Tibial artery (tissue), 4 donors: ENCODE measurements around the gene TASP1.

Source experiments
- DNase-seq, 2 donors: peaks; one replicate each; pipeline ENCODE4 v3.0.0-alpha.2; 2019
- H3K27ac ChIP-seq, 2 donors: fragments of 200-600 bp; sonication (generic) in 1 of 2; 1 replicate in 1 of 2; 2 replicates in 1 of 2; pipeline ENCODE4 v1.5.1; 2018 to 2019; ENCODE audit warnings: mild to moderate bottlenecking in 1 of 2
- H3K27me3 ChIP-seq, 2 donors: fragments of 200-600 bp; sonication (generic) in 1 of 2; one replicate each; pipeline versions ENCODE4 v1.5.1 to v1.6.0; 2016 to 2019
- H3K36me3 ChIP-seq, 3 donors: fragments of 200-600 bp; sonication (generic) in 2 of 3; one replicate each; pipeline ENCODE4 v1.5.1; 2016 to 2019; ENCODE audit warnings: mild to moderate bottlenecking in 2 of 3
- H3K4me1 ChIP-seq, 4 donors: fragments of 200-600 bp; sonication (generic) in 2 of 4; 1 replicate in 3 of 4; 2 replicates in 1 of 4; pipeline ENCODE4 v1.5.1; 2016 to 2019
- H3K4me3 ChIP-seq, 2 donors: fragments of 200-600 bp; sonication (generic) in 1 of 2; 1 replicate in 1 of 2; 2 replicates in 1 of 2; pipeline ENCODE4 v1.5.1; 2018 to 2019; ENCODE audit warnings: mild to moderate bottlenecking in 2 of 2
- H3K9me3 ChIP-seq, 3 donors: fragments of 200-600 bp; sonication (generic) in 1 of 3; one replicate each; pipeline ENCODE4 v1.5.1; 2016 to 2019
- intact Hi-C: fragments of 100-400 bp; cut with DNase I; formaldehyde crosslinking; loops from one replicate; pipeline ENCODE4 v1.15.0; 2023; ENCODE audit warnings: low total_unique reads
- TF ChIP-seq, protein P1 (sequence below), 2 experiments: fragments of 200-600 bp in 1 of 2; fragments of 450-650 bp in 1 of 2; IDR thresholded peaks; one replicate each; pipeline ENCODE4 v1.5.1; 2017 to 2019; ENCODE audit warnings: antibody characterized with exemption in 2 of 2, mild to moderate bottlenecking in 1 of 2, moderate library complexity in 1 of 2

The TASP1 gene

GRCh38 chr20:13515796-13516558 is 122.8 kb downstream of the TASP1 start:
- Histone ChIP-seq H3K4me3 (no peak overlapping the region), H3K4me1 (peaks cover 0 to 17% (median 0%) of the 10 kb centered on the region in 4 donors), H3K9me3 (no peaks in the 10 kb centered on the region), H3K27ac (no peak overlapping the region), H3K27me3 (no peaks in the 10 kb centered on the region), H3K36me3 (peaks cover 0 to 11% (median 6%) of the 10 kb centered on the region in 3 donors)
- intact Hi-C loops = no loop called here
- no peak for DNase-seq
- TF ChIP-seq, protein P1, sequence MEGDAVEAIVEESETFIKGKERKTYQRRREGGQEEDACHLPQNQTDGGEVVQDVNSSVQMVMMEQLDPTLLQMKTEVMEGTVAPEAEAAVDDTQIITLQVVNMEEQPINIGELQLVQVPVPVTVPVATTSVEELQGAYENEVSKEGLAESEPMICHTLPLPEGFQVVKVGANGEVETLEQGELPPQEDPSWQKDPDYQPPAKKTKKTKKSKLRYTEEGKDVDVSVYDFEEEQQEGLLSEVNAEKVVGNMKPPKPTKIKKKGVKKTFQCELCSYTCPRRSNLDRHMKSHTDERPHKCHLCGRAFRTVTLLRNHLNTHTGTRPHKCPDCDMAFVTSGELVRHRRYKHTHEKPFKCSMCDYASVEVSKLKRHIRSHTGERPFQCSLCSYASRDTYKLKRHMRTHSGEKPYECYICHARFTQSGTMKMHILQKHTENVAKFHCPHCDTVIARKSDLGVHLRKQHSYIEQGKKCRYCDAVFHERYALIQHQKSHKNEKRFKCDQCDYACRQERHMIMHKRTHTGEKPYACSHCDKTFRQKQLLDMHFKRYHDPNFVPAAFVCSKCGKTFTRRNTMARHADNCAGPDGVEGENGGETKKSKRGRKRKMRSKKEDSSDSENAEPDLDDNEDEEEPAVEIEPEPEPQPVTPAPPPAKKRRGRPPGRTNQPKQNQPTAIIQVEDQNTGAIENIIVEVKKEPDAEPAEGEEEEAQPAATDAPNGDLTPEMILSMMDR (IDR thresholded peaks at IDR 0.05) = no peak

- no peak overlapping the region for H3K27ac ChIP-seq
- H3K36me3 ChIP-seq = peaks cover 0 to 11% (median 6%) of the 10 kb centered on the region in 3 donors
- H3K4me1 ChIP-seq = peaks cover 0 to 17% (median 0%) of the 10 kb centered on the region in 4 donors
- H3K9me3 ChIP-seq = no peaks in the 10 kb centered on the region
- no peak for DNase-seq
- H3K4me3 ChIP-seq = no peak overlapping the region
- TF ChIP-seq, protein P1 (IDR thresholded peaks at IDR 0.05) = no peak
- intact Hi-C loops = no loop called here
- H3K27me3 ChIP-seq = no peaks in the 10 kb centered on the region
Observed at GRCh38 chr20:13515291-13515690, 123.4 kb downstream of the TASP1 start.

DNA sequence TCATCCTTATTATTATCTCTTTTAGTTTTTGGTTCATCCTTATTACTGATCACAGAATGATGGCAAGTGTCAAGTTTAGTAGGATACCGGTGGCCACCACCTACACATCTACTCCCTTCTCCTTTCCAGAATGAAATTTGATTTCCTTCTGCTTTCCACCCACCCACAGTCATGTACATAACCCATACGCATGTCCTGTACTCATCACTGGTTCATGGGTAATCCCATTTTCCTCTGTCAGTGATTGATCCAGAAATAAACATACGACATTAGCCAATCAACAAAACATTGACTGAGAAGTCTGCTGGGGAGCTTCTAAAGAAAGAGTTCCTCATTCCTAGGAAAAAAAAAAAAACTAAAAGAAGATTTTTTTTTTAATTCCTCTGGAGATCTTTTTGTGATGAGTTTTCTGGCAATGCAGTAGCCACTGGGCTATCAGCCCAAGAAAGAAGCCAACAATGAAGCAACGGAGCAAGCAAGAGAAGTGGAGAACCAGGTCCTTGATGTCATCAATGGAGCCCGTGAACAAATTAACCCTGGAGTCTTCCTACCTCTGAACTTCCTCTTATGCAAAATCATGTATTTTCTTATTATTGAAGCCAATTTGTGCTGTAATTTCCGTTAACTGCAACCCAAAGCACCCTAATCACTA is 127.8 kb downstream of the TASP1 start:
- Histone ChIP-seq H3K27me3 (no peaks in the 10 kb centered on the region), H3K36me3 (peaks cover 0 to 17% (median 14%) of the 10 kb centered on the region in 3 donors), H3K4me1 (peaks cover 0 to 8% (median 3%) of the 10 kb centered on the region in 4 donors), H3K9me3 (peaks cover 0 to 3% (median 0%) of the 10 kb centered on the region in 3 donors), H3K27ac (no peak overlapping the region), H3K4me3 (no peak overlapping the region)
- intact Hi-C loops = no loop called here
- DNase-seq = peak; percentile 73 to 76
- TF ChIP-seq, protein P1 (IDR thresholded peaks at IDR 0.05) = no peak

GRCh38 chr20:13507646-13508045 is 131.1 kb downstream of the TASP1 start:
- Histone ChIP-seq H3K27me3 (no peaks in the 10 kb centered on the region), H3K4me1 (peaks cover 0 to 8% (median 3%) of the 10 kb centered on the region in 4 donors), H3K4me3 (no peak overlapping the region), H3K27ac (no peak overlapping the region), H3K36me3 (peaks cover 0 to 8% (median 5%) of the 10 kb centered on the region in 3 donors), H3K9me3 (peaks cover 0 to 7% (median 5%) of the 10 kb centered on the region in 3 donors)
- no peak for DNase-seq
- intact Hi-C loops = no loop called here
- TF ChIP-seq, protein P1 (IDR thresholded peaks at IDR 0.05) = no peak

- no peak overlapping the region for H3K4me3 ChIP-seq
- H3K27me3 ChIP-seq = no peaks in the 10 kb centered on the region
- peaks cover 0 to 5% (median 2%) of the 10 kb centered on the region in 4 donors for H3K4me1 ChIP-seq
- peaks cover 15 to 20% (median 17%) of the 10 kb centered on the region in 3 donors for H3K36me3 ChIP-seq
- peaks cover 0 to 32% (median 9%) of the 10 kb centered on the region in 3 donors for H3K9me3 ChIP-seq
- TF ChIP-seq, protein P1 (IDR thresholded peaks at IDR 0.05) = no peak
- no peak for DNase-seq
- H3K27ac ChIP-seq = no peak overlapping the region
- intact Hi-C loops = no loop called here
Observed at GRCh38 chr20:13501500-13501899, 137.2 kb downstream of the TASP1 start.
